SKM-1 treated with dmso at 0.1 percent for 144 hours (cell line): ENCODE results near the gene PXK.

ENCODE experiments used
- DNase-seq: peaks from one replicate; lab custom pipeline; 2025; ENCODE audit not compliant: unreplicated experiment; lab: John Stamatoyannopoulos, UW

Gene PXK

GRCh38 chr3:58346368-58346767 is 13.7 kb downstream of the PXK start:
- no peak for DNase-seq

- no peak for DNase-seq
Measured at GRCh38 chr3:58347984-58348383, 15.3 kb downstream of the PXK start.

GRCh38 chr3:58349792-58350626 is 17.3 kb downstream of the PXK start:
- DNase-seq: peak; percentile 76

GRCh38 chr3:58350627-58351013 is 17.9 kb downstream of the PXK start:
- DNase-seq: peak; percentile 67

GRCh38 chr3:58351920-58352319 is 19.2 kb downstream of the PXK start:
- DNase-seq: peak; percentile 23

GRCh38 chr3:58352626-58353025 is 19.9 kb downstream of the PXK start:
- DNase-seq: no peak

- peak; percentile 83 for DNase-seq
Measured at GRCh38 chr3:58353722-58354553, 21.2 kb downstream of the PXK start.

- peak; percentile 55 for DNase-seq
Measured at GRCh38 chr3:58355179-58355578, 22.5 kb downstream of the PXK start.

- no peak for DNase-seq
Measured at GRCh38 chr3:58356054-58356453, 23.4 kb downstream of the PXK start.

- no peak for DNase-seq
Measured at GRCh38 chr3:58357402-58357801, 24.7 kb downstream of the PXK start.

- DNase-seq: no peak
Measured at GRCh38 chr3:58358092-58358491, 25.4 kb downstream of the PXK start.

- no peak for DNase-seq
Measured at GRCh38 chr3:58358808-58359207, 26.1 kb downstream of the PXK start.

GRCh38 chr3:58359621-58360020 is 26.9 kb downstream of the PXK start:
- no peak for DNase-seq

GRCh38 chr3:58361866-58362265 is 29.2 kb downstream of the PXK start:
- DNase-seq: no peak

GRCh38 chr3:58366699-58367098 is 34.0 kb downstream of the PXK start:
- no peak for DNase-seq

- no peak for DNase-seq
Measured at GRCh38 chr3:58369038-58369437, 36.3 kb downstream of the PXK start.

GRCh38 chr3:58369876-58370275 is 37.2 kb downstream of the PXK start:
- DNase-seq: no peak

GRCh38 chr3:58370407-58370806 is 37.7 kb downstream of the PXK start:
- no peak for DNase-seq

- DNase-seq: no peak
Measured at GRCh38 chr3:58371754-58372153, 39.1 kb downstream of the PXK start.

- DNase-seq: no peak
Measured at GRCh38 chr3:58375254-58375653, 42.6 kb downstream of the PXK start.

- DNase-seq: no peak
Measured at GRCh38 chr3:58377168-58377567, 44.5 kb downstream of the PXK start.

GRCh38 chr3:58377750-58378149 is 45.1 kb downstream of the PXK start:
- DNase-seq: no peak
